H1 (cell line): Measurements from ENCODE around the gene SCRG1. TPM values are rescaled to one million over a fixed set of nuclear protein-coding genes. Genes with fewer than 3 reads are reported as not detected.

Experiments
- CTCF ChIA-PET: fragments of 300-600 bp; sonication (Branson Sonifier 250); formaldehyde crosslinking; loops from one replicate; lab custom pipeline; 2021; ENCODE audit not compliant: partially characterized antibody; lab: Charles Lee
- POLR2A ChIA-PET: fragments of 300-600 bp; sonication (Branson Sonifier 250); formaldehyde crosslinking; loops from one replicate; lab custom pipeline; 2021; ENCODE audit warnings: inconsistent platforms; ENCODE audit not compliant: partially characterized antibody; lab: Charles Lee
- DNase-seq, 2 experiments: peaks; one replicate each; pipeline versions ENCODE4 v3.0.0 to v3.0.0-alpha.2; 2010 to 2022; ENCODE audit warnings: low spot score in 2 of 2, low read depth in 1 of 2, mixed read lengths in 1 of 2
- FAIRE-seq: peaks from 2 replicates; lab custom pipeline; 2011; peaks lifted over from hg19 to GRCh38; lab: Jason Lieb, UNC
- H2AFZ ChIP-seq: 2 replicates; pipeline ENCODE4 v1.8.1; 2012; ENCODE audit warnings: low read length, inconsistent platforms
- H2AK5ac ChIP-seq: 2 replicates; pipeline ENCODE4 v1.6.1; 2013; ENCODE audit warnings: low read depth, low read length
- H2BK120ac ChIP-seq: replicated peaks from 2 replicates; pipeline ENCODE3; 2013; ENCODE audit warnings: low read depth, low read length, inconsistent platforms
- H2BK12ac ChIP-seq: 2 replicates; pipeline ENCODE4 v1.6.1; 2013; ENCODE audit warnings: low read depth, low read length
- H2BK15ac ChIP-seq: 2 replicates; pipeline ENCODE4 v1.6.1; 2013; ENCODE audit warnings: low read length
- H2BK20ac ChIP-seq: 2 replicates; pipeline ENCODE4 v1.6.1; 2013; ENCODE audit warnings: low read length
- H2BK5ac ChIP-seq: 2 replicates; pipeline ENCODE4 v1.6.1; 2013; ENCODE audit warnings: low read depth, low read length
- H3K14ac ChIP-seq: 2 replicates; pipeline ENCODE4 v1.6.1; 2013; ENCODE audit warnings: inconsistent platforms; ENCODE audit not compliant: insufficient read length
- H3K18ac ChIP-seq: 2 replicates; pipeline ENCODE4 v1.6.1; 2013; ENCODE audit warnings: low read length; ENCODE audit errors: extremely low read depth
- H3K23ac ChIP-seq: 2 replicates; pipeline ENCODE4 v1.6.1; 2013; ENCODE audit warnings: inconsistent platforms; ENCODE audit not compliant: insufficient read length
- H3K23me2 ChIP-seq: 2 replicates; pipeline ENCODE4 v1.6.1; 2013; ENCODE audit warnings: low read depth, low read length
- H3K27ac ChIP-seq: 2 replicates; pipeline ENCODE4 v1.6.1; 2011; ENCODE audit warnings: low read depth, low read length, inconsistent platforms
- H3K27me3 ChIP-seq, 4 experiments: replicated peaks in 1 of 4; 1 replicate in 1 of 4; 2 replicates in 3 of 4; pipeline versions ENCODE4 v1.6.1 to v1.8.1; 2011 to 2013; ENCODE audit warnings: low read length in 3 of 4, mild to moderate bottlenecking in 3 of 4, inconsistent platforms in 2 of 4, mixed read lengths in 2 of 4, moderate library complexity in 1 of 4; ENCODE audit not compliant: control insufficient read depth in 3 of 4, insufficient read depth in 3 of 4; ENCODE audit errors: extremely low read depth in 1 of 4
- H3K36me3 ChIP-seq, 4 experiments: 2 replicates each; pipeline versions ENCODE4 v1.6.1 to v1.8.1; 2011 to 2013; ENCODE audit warnings: mild to moderate bottlenecking in 4 of 4, low read length in 3 of 4, moderate library complexity in 2 of 4, control low read depth in 1 of 4, inconsistent platforms in 1 of 4; ENCODE audit not compliant: insufficient read depth in 4 of 4, control insufficient read depth in 2 of 4
- H3K4ac ChIP-seq: replicated peaks from 2 replicates; pipeline ENCODE3; 2013; ENCODE audit warnings: low read length, low read depth, mixed read lengths, inconsistent platforms; ENCODE audit not compliant: insufficient read length
- H3K4me1 ChIP-seq, 4 experiments: replicated peaks in 1 of 4; 1 replicate in 1 of 4; 2 replicates in 3 of 4; pipeline versions ENCODE4 v1.6.1 to v1.8.1; 2011 to 2013; ENCODE audit warnings: low read length in 3 of 4, inconsistent platforms in 2 of 4, mixed read lengths in 1 of 4; ENCODE audit not compliant: insufficient read depth in 4 of 4, control insufficient read depth in 3 of 4
- H3K4me2 ChIP-seq, 2 experiments: 2 replicates each; pipeline versions ENCODE4 v1.6.1 to v1.8.1; 2011 to 2013; ENCODE audit warnings: low read depth in 2 of 2, low read length in 2 of 2, control low read depth in 1 of 2, inconsistent platforms in 1 of 2, mild to moderate bottlenecking in 1 of 2; ENCODE audit not compliant: insufficient read depth in 1 of 2
- H3K4me3 ChIP-seq, 4 experiments: fragments of 200-600, 300-600 bp in 1 of 4; sonication (generic), shearing (Covaris generic), sonication (Bioruptor Twin) in 1 of 4; 2 replicates each; pipeline versions ENCODE4 v1.5.1 to v1.8.1; 2011 to 2016; ENCODE audit warnings: low read length in 4 of 4, low read depth in 3 of 4, control low read depth in 2 of 4, inconsistent platforms in 2 of 4, mild to moderate bottlenecking in 2 of 4, mixed read lengths in 1 of 4, moderate library complexity in 1 of 4; ENCODE audit not compliant: insufficient read depth in 2 of 4; ENCODE audit errors: extremely low read depth in 1 of 4
- H3K56ac ChIP-seq: replicated peaks from 2 replicates; pipeline ENCODE3; 2013; ENCODE audit warnings: low read depth, mild to moderate bottlenecking, mixed read lengths, low read length, inconsistent platforms; ENCODE audit not compliant: insufficient read length
- H3K79me1 ChIP-seq: 2 replicates; pipeline ENCODE4 v1.6.1; 2013; ENCODE audit warnings: low read depth, low read length, control low read depth
- H3K79me2 ChIP-seq, 2 experiments: 2 replicates each; pipeline versions ENCODE4 v1.6.1 to v1.8.1; 2012 to 2013; ENCODE audit warnings: low read length in 2 of 2, mild to moderate bottlenecking in 2 of 2, inconsistent platforms in 1 of 2; ENCODE audit not compliant: insufficient read depth in 2 of 2, control insufficient read depth in 1 of 2
- H3K9ac ChIP-seq, 4 experiments: replicated peaks in 1 of 4; 1 replicate in 1 of 4; 2 replicates in 3 of 4; pipeline versions ENCODE4 v1.6.1 to v1.8.1; 2011 to 2013; ENCODE audit warnings: low read depth in 3 of 4, low read length in 3 of 4, control low read depth in 2 of 4, mild to moderate bottlenecking in 2 of 4, moderate library complexity in 2 of 4, inconsistent platforms in 1 of 4; ENCODE audit errors: extremely low read depth in 1 of 4
- H3K9me3 ChIP-seq, 2 experiments: 2 replicates each; pipeline versions ENCODE4 v1.6.1 to v1.8.1; 2012 to 2013; ENCODE audit warnings: mild to moderate bottlenecking in 2 of 2, moderate library complexity in 2 of 2, control low read depth in 1 of 2, inconsistent platforms in 1 of 2, low read depth in 1 of 2, low read length in 1 of 2, mixed read lengths in 1 of 2; ENCODE audit not compliant: insufficient read depth in 2 of 2
- H4K20me1 ChIP-seq, 2 experiments: replicated peaks in 1 of 2; 2 replicates each; pipeline versions ENCODE3 to v1.8.1; 2011 to 2013; ENCODE audit warnings: inconsistent platforms in 2 of 2, low read length in 2 of 2, mild to moderate bottlenecking in 1 of 2; ENCODE audit not compliant: insufficient read depth in 2 of 2, control insufficient read depth in 1 of 2
- H4K5ac ChIP-seq: 2 replicates; pipeline ENCODE4 v1.6.1; 2013; ENCODE audit warnings: low read length, low read depth, mixed read lengths, inconsistent platforms; ENCODE audit not compliant: insufficient read length
- H4K8ac ChIP-seq: 2 replicates; pipeline ENCODE4 v1.8.0; 2013; ENCODE audit warnings: mild to moderate bottlenecking, moderate library complexity, low read length, inconsistent platforms; ENCODE audit not compliant: insufficient read depth; ENCODE audit errors: extremely low read depth
- H4K91ac ChIP-seq: replicated peaks from 2 replicates; pipeline ENCODE3; 2013; ENCODE audit warnings: low read length, mixed read lengths, inconsistent platforms; ENCODE audit not compliant: insufficient read length
- CHD1 ChIP-seq: IDR thresholded peaks from 2 replicates; pipeline ENCODE4 v1.6.1; 2012; ENCODE audit warnings: low read depth, low read length, improper control_type of control experiment
- HDAC2 ChIP-seq, 2 experiments: fragments of 300-600 bp in 1 of 2; sonication (generic) in 1 of 2; IDR thresholded peaks; 2 replicates each; pipeline ENCODE4 v1.6.1; 2011 to 2012; ENCODE audit warnings: low read depth in 2 of 2, low read length in 2 of 2, mild to moderate bottlenecking in 2 of 2, moderate library complexity in 2 of 2, borderline replicate concordance in 1 of 2, inconsistent platforms in 1 of 2
- HDAC6 ChIP-seq: IDR thresholded peaks from one replicate; pipeline ENCODE4 v1.7.1; 2012; ENCODE audit warnings: low read depth, mild to moderate bottlenecking, inconsistent platforms, low read length, moderate library complexity
- POLR2A ChIP-seq, 2 experiments: IDR thresholded peaks; 1 replicate in 1 of 2; 2 replicates in 1 of 2; pipeline ENCODE4 v1.6.1; 2011; ENCODE audit warnings: low read depth in 2 of 2, low read length in 2 of 2, mild to moderate bottlenecking in 2 of 2; ENCODE audit errors: control extremely low read depth in 1 of 2
- RBBP5 ChIP-seq: IDR thresholded peaks from 2 replicates; pipeline ENCODE4 v1.7.1; 2012; ENCODE audit warnings: low read depth, mild to moderate bottlenecking, inconsistent platforms, low read length, moderate library complexity, borderline replicate concordance
- SIN3A ChIP-seq, 2 experiments: IDR thresholded peaks in 1 of 2; conservative IDR thresholded peaks in 1 of 2; 2 replicates each; pipeline ENCODE4 v1.6.1; 2011 to 2012; ENCODE audit warnings: low read length in 2 of 2, improper control_type of control experiment in 1 of 2, low read depth in 1 of 2, mild to moderate bottlenecking in 1 of 2
- TAF7 ChIP-seq: optimal IDR thresholded peaks from 2 replicates; pipeline ENCODE3; 2011; ENCODE audit warnings: low read depth, mild to moderate bottlenecking, inconsistent platforms, low read length, moderate library complexity, borderline replicate concordance
- TCF12 ChIP-seq: IDR thresholded peaks from 2 replicates; pipeline ENCODE4 v1.6.1; 2011; ENCODE audit warnings: low read depth, mild to moderate bottlenecking, low read length
- TEAD4 ChIP-seq: IDR thresholded peaks from 2 replicates; pipeline ENCODE4 v1.6.1; 2012; ENCODE audit warnings: low read depth, low read length, inconsistent platforms, mixed read lengths
- YY1 ChIP-seq: IDR thresholded peaks from 2 replicates; pipeline ENCODE4 v1.6.1; 2011; ENCODE audit warnings: low read depth, mild to moderate bottlenecking, low read length
- ZNF274 ChIP-seq: IDR thresholded peaks from 2 replicates; pipeline ENCODE4 v1.7.0; 2012; ENCODE audit warnings: low read length, borderline replicate concordance; ENCODE audit errors: extremely low read depth
- WGBS, 2 experiments: shearing (Covaris generic) in 1 of 2; methylation state at CpG; one replicate each; pipeline versions ENCODE4 v1.1.6 to v1.1.7; 2013 to 2015; ENCODE audit warnings: low lambda C conversion rate in 2 of 2, mixed read lengths in 2 of 2, inconsistent platforms in 1 of 2, low coverage in 1 of 2, missing lambda C conversion rate in 1 of 2; ENCODE audit not compliant: insufficient replicate concordance in 2 of 2, insufficient coverage in 1 of 2, insufficient read length in 1 of 2; ENCODE audit errors: extremely low coverage in 1 of 2, missing lambda C conversion rate in 1 of 2; 5-methylcytosine and 5-hydroxymethylcytosine counted together
- polyA plus RNA-seq, 7 experiments: library from polyadenylated mRNA; depleted of rRNA in 3 of 7; stranded (reverse) in 5 of 7; unstranded in 2 of 7; fragments of >200 nt in 5 of 7; fragments of 200-250 nt in 2 of 7; gene quantifications; 1 replicate in 5 of 7; 2 replicates in 1 of 7; 4 replicates in 1 of 7; pipeline versions ENCODE4 v1.2.1 to v1.2.3, GENCODE V29; 2011 to 2013; ENCODE audit warnings: missing spikeins in 2 of 7, mixed read lengths in 2 of 7
- total RNA-seq: library from RNA; stranded (reverse); fragmentation: NEBNext Ultra II Directional; extraction: Animal tissue kit (Norgen Biotek cat#: 25700); gene quantifications from 2 replicates; pipeline ENCODE4 v1.2.1, GENCODE V29; 2021
- TF ChIP-seq, protein P1 (sequence below), 3 experiments: IDR thresholded peaks; 1 replicate in 2 of 3; 2 replicates in 1 of 3; pipeline versions ENCODE4 v1.5.1 to v1.6.1; 2011; ENCODE audit warnings: low read length in 3 of 3, mild to moderate bottlenecking in 3 of 3, inconsistent platforms in 2 of 3, low read depth in 1 of 3, moderate library complexity in 1 of 3; ENCODE audit not compliant: insufficient read depth in 1 of 3; ENCODE audit errors: control extremely low read depth in 1 of 3

SCRG1 gene
- total and polyA plus RNA-seq, 2 of the 8 experiments (the other 6 are each of a cell fraction or from before 2014, with no cell fraction given) = not detected

DNA sequence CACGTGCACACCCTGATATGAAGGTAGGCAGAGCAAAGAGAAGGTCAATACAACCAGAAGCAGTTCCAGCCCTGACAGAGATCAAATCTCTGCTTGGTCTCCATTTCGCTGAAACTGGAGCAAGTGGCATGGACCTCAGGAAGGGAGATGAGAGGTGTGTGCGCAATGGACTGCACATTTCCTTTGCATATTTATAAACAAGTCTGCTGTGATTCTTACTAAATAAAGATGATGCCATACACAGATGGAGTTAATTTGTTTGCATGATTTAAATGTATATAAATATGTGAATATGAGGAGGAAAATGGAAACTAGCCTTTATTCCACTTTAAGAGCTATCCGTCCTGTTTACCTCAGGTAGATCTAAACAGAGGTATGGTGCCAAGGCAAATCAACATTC, 2.1 kb upstream of the SCRG1 start:
- Histone ChIP-seq H3K27me3 (no peaks in the 10 kb centered on the region), H3K4me2 (no peak overlapping the region), H3K4me3 (no peak overlapping the region), H4K20me1 (no peaks in the 10 kb centered on the region), H2BK20ac (no peak overlapping the region), H2AK5ac (no peak overlapping the region), H4K8ac (no peak overlapping the region), H2AFZ (no peak overlapping the region), H3K56ac (no peak overlapping the region), H3K23me2 (peaks cover 2% of the 10 kb centered on the region), H3K4me1 (no peaks in the 10 kb centered on the region), H3K9me3 (no peaks in the 10 kb centered on the region), H3K23ac (no peak overlapping the region), H4K91ac (no peak overlapping the region), H3K9ac (no peak overlapping the region), H3K27ac (no peak overlapping the region), H2BK5ac (no peak overlapping the region), H2BK12ac (no peak overlapping the region), H3K14ac (no peak overlapping the region), H3K79me1 (no peaks in the 10 kb centered on the region), H3K36me3 (no peaks in the 10 kb centered on the region; a peak in 1 of 8 replicates), H2BK15ac (no peak overlapping the region), H3K4ac (no peak overlapping the region), H2BK120ac (no peak overlapping the region), H3K79me2 (no peaks in the 10 kb centered on the region), H3K18ac (no peak overlapping the region), H4K5ac (no peak overlapping the region)
- POLR2A ChIA-PET = interaction anchor here (0.8 to 1.2 kb wide), 2 partner anchors 9 to 67 kb away, joined by 3 read pairs; partner anchors contain the start of gene HMGB2
- WGBS, 2 experiments = 81% methylated on average over 4 of the region's 4 CpGs; no CpG with 5 or more reads in 1 of the 2 experiments
- CTCF ChIA-PET = interaction anchor here (0.8 to 2.5 kb wide), 3 partner anchors 20 to 40 kb away, joined by 3 to 16 read pairs (median 4); no protein-coding TSS in a partner anchor
- FAIRE-seq (no peak), DNase-seq (no peak)
- TF ChIP-seq CHD1 (no peak), TCF12 (no peak), POLR2A (IDR thresholded peaks at IDR 0.05; ENCODE audit: control extremely low read depth in 1 of 2, low read depth in 2 of 2, low read length in 2 of 2) (no peak), ZNF274 (no peak), SIN3A (conservative IDR thresholded peaks at IDR 0.05 in 1 of 2, IDR thresholded peaks at IDR 0.05 in 1 of 2; ENCODE audit: low read depth in 1 of 2, low read length in 2 of 2) (no peak), TAF7 (no peak), HDAC2 (IDR thresholded peaks at IDR 0.05; ENCODE audit: borderline replicate concordance in 1 of 2, low read depth in 2 of 2, low read length in 2 of 2) (no peak), RBBP5 (no peak), TEAD4 (no peak), YY1 (no peak), HDAC6 (no peak)
- TF ChIP-seq, protein P1, sequence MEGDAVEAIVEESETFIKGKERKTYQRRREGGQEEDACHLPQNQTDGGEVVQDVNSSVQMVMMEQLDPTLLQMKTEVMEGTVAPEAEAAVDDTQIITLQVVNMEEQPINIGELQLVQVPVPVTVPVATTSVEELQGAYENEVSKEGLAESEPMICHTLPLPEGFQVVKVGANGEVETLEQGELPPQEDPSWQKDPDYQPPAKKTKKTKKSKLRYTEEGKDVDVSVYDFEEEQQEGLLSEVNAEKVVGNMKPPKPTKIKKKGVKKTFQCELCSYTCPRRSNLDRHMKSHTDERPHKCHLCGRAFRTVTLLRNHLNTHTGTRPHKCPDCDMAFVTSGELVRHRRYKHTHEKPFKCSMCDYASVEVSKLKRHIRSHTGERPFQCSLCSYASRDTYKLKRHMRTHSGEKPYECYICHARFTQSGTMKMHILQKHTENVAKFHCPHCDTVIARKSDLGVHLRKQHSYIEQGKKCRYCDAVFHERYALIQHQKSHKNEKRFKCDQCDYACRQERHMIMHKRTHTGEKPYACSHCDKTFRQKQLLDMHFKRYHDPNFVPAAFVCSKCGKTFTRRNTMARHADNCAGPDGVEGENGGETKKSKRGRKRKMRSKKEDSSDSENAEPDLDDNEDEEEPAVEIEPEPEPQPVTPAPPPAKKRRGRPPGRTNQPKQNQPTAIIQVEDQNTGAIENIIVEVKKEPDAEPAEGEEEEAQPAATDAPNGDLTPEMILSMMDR (IDR thresholded peaks at IDR 0.05; ENCODE audit: control extremely low read depth in 1 of 3, insufficient read depth in 1 of 3, low read depth in 1 of 3, low read length in 3 of 3) = no peak
